ENCODE measurements around the gene GRIN3B. TPM values are rescaled to one million over a fixed set of nuclear protein-coding genes. Genes with fewer than 3 reads are reported as not detected.

Gene GRIN3B
- total and polyA plus RNA-seq, 10 of the 15 experiments (the other 5 are each of a cell fraction or from before 2014, with no cell fraction given): 0.15 TPM; not detected in 9

DNA sequence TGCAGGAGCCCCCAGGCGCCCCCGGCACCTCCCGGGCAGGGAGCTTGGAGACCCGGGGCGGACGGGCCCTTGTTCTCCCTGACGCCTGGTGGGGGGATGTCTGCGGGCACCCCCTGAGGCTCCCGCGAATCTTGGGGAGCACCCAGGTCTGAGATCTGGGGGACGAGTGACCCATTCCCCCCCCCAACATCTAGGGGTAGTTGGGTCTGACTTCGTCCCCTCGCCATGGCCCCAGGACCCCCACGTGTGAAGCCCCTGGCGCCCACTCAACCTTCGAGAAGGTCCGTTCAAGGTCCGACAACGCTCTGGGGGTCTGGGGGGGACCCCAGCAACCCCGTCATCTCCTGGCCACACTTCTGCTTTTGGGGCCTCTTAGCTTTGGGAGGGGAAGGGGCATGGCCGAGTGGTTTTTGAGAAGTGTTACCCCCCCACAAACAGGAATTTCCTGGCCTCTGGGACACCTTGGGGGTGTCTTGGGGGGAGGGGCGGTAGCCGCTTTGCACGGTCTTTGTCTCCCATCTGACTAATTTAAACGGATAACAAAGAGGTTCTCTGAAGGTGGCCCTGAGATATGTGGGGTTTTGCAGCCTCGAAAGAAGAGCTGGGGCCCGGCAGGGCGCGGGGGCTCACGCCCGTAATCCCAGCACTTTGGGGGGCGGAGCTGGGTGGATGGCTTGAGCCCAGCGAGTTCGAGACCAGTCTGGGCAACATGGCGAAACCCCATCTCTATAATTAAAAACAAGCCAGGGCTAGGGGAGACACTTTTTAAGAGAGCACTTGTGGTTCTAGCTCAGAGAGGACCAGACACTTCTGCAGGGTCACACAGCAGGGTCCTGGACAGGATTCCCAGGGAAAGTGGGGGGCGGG lies 26.8 kb downstream of the GRIN3B start (continued):
- no peak for TF ChIP-seq EP300 (IDR thresholded peaks at IDR 0.05; ENCODE audit: borderline replicate concordance in 1 of 2, control insufficient read depth in 1 of 2, low read depth in 2 of 2, low read length in 2 of 2)
- peak in 1 of 2 experiments; percentile 8; a peak in 1 of 4 replicates for TF ChIP-seq ETV6 (conservative IDR thresholded peaks at IDR 0.05 in 1 of 2, IDR thresholded peaks at IDR 0.05 in 1 of 2; ENCODE audit: borderline replicate concordance in 1 of 2, low read depth in 1 of 2)
- no peak for TF ChIP-seq SREBF1 (IDR thresholded peaks at IDR 0.05; ENCODE audit: low read length)
- TF ChIP-seq, protein P1, sequence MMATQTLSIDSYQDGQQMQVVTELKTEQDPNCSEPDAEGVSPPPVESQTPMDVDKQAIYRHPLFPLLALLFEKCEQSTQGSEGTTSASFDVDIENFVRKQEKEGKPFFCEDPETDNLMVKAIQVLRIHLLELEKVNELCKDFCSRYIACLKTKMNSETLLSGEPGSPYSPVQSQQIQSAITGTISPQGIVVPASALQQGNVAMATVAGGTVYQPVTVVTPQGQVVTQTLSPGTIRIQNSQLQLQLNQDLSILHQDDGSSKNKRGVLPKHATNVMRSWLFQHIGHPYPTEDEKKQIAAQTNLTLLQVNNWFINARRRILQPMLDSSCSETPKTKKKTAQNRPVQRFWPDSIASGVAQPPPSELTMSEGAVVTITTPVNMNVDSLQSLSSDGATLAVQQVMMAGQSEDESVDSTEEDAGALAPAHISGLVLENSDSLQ (IDR thresholded peaks at IDR 0.05): no peak
- no peak for TF ChIP-seq TCF12 (IDR thresholded peaks at IDR 0.05; ENCODE audit: low read depth, low read length)
- no peak for TF ChIP-seq NR2C2 (IDR thresholded peaks at IDR 0.05; ENCODE audit: borderline replicate concordance, control insufficient read depth, insufficient read length, low read depth)
- 0 out of 2 replicates have a peak, but pooled peaks have one; percentile 4 for TF ChIP-seq POLR2AphosphoS5 (IDR thresholded peaks at IDR 0.05; ENCODE audit: low read length)
- no peak for TF ChIP-seq STAT1 (conservative IDR thresholded peaks at IDR 0.05)
- no peak for TF ChIP-seq CBFB (IDR thresholded peaks at IDR 0.05; ENCODE audit: low read depth)
- TF ChIP-seq SMARCA5 (IDR thresholded peaks at IDR 0.05): peak; percentile 29
- TF ChIP-seq IKZF1 (conservative IDR thresholded peaks at IDR 0.05): 0 out of 2 replicates have a peak, but pooled peaks have one; percentile 5
- no peak for TF ChIP-seq MYC (IDR thresholded peaks at IDR 0.05; ENCODE audit: insufficient read depth, insufficient read length, insufficient replicate concordance, low read length, severe bottlenecking)
- TF ChIP-seq HDGF (IDR thresholded peaks at IDR 0.05): no peak
- no peak for TF ChIP-seq JUNB (IDR thresholded peaks at IDR 0.05)
- no peak for TF ChIP-seq DPF2 (IDR thresholded peaks at IDR 0.05)
- no peak for TF ChIP-seq TBL1XR1 (IDR thresholded peaks at IDR 0.05; ENCODE audit: low read depth, low read length)
- TF ChIP-seq BCL11A (IDR thresholded peaks at IDR 0.05; ENCODE audit: low read depth, low read length): no peak
- TF ChIP-seq SMAD1 (IDR thresholded peaks at IDR 0.05; ENCODE audit: low read depth, partially characterized antibody): no peak

Data from GM12878 (cell line).